IPS-NIHi7 (cell line): ENCODE results near the gene STRN.
"Not testable (repeated sequence)": the region's sequence is repeated elsewhere in the genome, so short reads cannot be mapped to it uniquely, and the experiment has no call there.

Source experiments
- DNase-seq: peaks from one replicate; pipeline ENCODE4 v3.0.0; 2012; ENCODE audit warnings: mixed read lengths; ENCODE audit errors: extremely low spot score

STRN gene

DNA sequence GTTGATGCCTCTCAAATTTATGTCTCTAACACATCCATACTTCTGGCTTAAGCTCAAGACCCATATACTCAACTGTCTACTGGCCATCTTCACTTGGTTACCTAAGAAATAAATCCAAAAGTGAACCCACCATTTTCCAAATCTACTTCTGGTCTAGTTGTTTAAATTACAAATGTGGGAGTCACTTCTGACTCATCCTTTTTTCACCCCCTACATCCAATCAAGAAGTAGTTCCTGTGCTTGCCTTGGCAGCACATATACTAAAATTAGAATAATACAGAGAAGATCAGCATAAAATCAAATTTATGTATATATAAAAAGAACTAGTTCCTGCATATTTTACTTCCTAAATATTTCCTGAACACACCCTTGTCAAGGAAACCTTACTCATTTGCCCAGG is 53.6 kb downstream of the STRN start:
- DNase-seq: no peak

- DNase-seq: no peak
These were observed 55.3 kb downstream of the STRN start for GRCh38 chr2:36911012-36911411.

DNA sequence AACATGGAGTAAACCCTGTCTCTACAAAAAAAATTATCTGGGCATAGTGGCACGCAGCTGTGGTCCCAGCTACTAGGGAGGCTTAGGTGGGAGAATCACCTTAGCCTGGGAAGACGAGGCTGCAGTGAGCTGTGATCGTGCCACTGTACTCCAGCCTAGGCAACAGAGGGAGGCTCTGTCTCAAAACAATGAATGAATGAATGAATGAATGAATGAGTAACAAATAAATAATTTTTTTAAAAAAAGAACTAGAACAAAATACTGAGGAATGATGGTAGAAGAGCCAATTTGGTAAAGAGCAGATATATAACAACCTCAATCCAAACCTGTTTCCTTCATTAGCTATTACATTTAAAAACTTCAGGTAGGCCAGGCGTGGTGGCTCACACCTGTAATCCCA is 60.1 kb downstream of the STRN start:
- DNase-seq: no peak

GRCh38 chr2:36904636-36905035 is 61.7 kb downstream of the STRN start:
- DNase-seq: no peak

GRCh38 chr2:36902385-36903120 is 63.8 kb downstream of the STRN start:
- DNase-seq: no peak

GRCh38 chr2:36892805-36893204 is 73.5 kb downstream of the STRN start:
- DNase-seq: no peak

GRCh38 chr2:36889795-36890194 is 76.5 kb downstream of the STRN start:
- no peak for DNase-seq

GRCh38 chr2:36887095-36887494 is 79.2 kb downstream of the STRN start:
- DNase-seq: not testable (repeated sequence)

- DNase-seq: no peak
These were observed 79.7 kb downstream of the STRN start for GRCh38 chr2:36886664-36887063.

DNA sequence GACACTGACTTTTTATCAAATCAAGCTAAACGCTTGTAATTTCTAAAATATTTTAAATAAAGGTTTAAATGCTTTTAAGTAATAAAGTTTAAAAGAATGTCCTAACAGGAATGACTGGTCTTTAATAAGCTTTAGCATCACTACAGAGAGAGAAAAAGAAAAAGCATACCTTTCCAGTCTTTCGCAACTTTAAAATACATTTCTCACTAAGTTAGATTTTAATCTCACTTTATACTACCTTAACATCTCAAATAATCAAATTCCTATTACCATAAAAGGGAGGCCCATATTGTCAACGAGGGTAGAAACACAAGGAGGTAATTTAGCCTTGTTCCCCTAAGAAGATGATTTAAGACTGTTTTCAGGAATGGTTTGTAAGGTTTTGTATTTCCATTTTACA is 80.7 kb downstream of the STRN start:
- DNase-seq: no peak

DNA sequence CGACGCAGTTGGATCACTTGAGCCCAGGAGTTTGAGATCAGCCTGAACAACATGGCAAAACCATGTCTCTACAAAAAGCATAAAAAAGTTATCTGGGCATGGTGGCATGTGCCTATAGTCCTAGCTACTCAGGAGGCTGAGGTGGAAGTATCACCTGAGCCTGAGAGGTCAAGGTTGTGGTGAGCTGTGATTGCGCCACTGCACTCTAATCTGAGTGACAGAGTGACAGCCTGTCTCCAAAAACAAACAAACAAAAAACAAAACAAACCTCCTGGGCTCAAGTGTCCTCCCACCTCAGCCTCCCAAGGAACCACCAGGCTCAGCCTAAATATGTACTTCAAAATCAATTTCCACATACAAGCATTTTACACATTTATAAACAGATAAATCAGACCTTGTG is 83.8 kb downstream of the STRN start:
- no peak for DNase-seq

DNA sequence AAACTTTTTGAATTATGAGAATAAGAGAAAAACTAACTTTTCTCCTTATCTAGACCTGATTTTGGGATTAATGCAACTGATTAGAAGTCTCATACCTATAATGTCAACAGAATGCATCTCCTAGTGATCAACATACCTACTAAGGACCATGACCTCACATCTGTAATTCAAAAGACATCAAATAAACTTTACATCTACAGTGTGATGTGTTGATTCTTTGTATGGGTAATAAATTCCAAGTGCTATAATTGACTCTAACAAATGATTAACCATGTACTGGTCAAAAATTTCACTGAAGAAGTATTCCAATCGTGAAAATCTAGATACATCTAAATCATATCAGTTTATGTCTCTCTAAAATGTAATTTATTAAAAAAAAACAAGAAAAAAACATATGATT is 84.5 kb downstream of the STRN start:
- no peak for DNase-seq

DNA sequence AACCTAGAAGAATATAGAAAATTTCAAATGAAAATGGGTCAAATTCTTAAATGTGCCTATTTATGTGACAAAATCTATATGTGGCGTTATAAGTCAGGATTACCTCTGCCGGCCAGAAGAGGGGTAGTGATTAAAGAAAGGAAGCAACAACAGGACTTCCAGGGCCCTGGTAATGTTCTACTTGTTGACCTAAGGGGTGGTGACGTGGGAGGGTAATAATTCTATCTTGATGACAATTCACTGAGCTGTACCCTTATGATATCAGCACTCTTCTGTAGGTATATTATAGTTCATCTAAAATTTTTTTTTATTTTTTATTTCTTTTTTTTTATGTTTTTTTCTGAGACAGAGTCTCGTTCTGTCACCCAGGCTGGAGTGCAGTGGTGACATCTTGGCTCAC is 87.9 kb downstream of the STRN start:
- DNase-seq: no peak

DNA sequence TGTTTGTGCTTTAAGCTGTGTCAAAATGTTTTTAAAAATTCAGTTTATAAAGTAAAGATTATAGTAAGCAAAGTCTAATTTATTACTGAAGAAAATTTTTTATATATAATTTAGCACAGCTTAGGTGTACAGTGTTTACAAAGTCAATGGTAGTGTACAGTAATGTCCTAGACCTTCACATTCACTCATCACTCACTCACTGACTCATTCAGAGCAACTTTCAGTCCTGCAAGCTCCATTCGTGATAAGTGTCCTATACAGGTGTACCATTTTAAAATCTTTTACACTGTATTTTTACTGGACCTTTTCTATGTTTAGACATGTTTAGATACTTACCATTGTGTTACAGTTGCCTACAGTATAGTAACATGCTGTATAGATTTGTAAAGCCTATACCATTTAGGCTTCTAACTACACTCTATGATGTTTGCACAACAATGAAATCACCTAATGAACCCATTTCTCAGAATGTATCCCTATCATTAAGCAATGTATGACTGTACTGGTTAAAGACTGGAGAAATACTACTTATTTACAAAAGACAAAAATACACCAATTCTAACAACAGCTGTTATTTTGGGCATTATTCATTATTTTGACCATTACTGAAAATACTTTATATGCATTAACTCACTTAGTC is 95.1 kb downstream of the STRN start:
- DNase-seq: no peak

DNA sequence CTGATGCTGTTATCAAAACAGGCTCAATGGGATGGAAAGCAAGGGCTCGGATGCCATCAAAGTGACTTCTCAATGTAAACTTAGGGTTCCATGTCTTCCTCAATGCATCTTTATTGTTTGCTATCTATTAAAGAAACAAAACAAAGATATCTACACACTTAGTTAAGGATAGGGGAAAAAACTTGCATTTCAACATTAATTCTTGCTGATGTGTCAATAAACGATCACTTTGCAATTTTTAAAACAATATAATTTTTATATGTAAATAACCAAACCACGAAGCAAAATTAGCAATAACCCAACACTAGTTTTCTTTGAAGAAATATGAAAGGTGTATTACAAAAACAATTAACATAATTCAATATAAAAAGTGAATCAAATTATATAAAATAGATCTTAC is 96.7 kb downstream of the STRN start:
- no peak for DNase-seq

DNA sequence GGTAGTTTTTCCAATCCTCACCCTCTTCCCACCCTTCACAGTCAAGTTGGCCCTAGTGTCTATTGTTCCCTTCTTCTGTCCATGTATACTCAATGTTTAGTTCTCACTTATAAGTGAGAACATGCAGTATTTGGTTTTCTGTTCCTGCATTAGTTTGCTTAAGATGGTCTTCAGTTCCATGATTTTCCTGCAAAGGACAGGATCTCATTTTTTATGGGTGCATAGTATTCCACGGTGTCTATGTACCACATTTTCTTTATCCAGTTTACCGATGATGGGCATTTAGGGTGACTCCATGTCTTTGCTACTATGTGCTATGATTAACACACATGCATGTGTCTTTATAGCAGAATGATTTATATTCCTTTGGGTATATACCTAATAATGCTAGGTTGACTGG is 104.4 kb downstream of the STRN start:
- DNase-seq: no peak

- DNase-seq: no peak
These were observed 107.0 kb downstream of the STRN start for GRCh38 chr2:36859366-36859792.

DNA sequence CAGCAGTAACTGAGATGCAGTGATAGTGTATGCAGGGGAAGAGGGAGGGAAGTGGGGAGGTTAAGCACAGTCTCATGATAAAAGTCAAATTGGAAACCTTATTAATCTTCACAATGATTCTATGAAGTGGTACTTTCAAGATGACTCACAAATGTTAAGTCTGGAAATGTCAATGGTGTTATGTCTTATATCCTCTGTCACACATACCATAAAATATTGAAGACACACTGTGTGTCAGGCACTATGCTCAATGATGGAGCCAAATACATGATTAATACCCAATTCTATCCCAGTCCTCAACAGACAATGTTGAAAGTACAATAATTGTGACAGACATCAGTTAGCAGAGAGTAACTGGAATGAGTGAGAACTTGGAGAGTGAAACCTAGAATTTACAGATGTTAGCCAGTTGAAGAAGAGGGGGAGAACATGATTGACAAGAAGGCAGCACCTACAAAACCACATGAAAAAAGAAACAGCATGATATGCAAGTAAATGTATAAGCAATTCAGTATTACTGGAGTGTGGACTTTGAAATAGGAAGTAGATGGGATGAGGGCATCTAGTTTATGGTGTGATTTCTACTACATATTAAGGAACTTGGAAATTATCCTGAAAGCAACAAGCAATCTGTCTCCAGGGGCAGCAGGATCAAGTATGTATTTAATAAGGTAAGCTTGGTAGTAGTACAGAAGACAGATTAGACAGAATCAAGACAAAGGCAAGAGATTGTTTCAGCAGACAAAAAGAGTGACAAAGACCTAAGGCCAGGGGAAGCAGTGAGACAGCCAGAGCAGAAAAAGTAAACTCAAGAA is 107.6 kb downstream of the STRN start:
- no peak for DNase-seq

DNA sequence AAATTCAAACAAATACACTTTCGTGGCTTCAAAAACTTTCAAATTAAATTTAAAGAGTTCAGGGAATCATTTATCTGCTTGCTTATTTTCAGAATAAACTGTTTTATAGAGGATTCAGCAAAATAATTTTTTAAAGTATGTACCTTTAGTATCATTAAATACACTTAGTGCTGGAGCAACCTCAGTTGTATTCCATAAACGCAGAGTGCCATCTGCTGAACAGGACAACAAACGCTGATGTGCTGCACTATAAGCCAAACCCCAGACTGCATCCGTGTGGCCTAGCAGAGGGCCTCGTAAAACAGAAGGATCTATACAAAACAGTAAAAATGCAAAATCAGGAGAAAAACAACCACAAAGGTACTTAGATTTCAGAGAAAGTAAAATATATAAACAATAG is 108.6 kb downstream of the STRN start:
- no peak for DNase-seq

DNA sequence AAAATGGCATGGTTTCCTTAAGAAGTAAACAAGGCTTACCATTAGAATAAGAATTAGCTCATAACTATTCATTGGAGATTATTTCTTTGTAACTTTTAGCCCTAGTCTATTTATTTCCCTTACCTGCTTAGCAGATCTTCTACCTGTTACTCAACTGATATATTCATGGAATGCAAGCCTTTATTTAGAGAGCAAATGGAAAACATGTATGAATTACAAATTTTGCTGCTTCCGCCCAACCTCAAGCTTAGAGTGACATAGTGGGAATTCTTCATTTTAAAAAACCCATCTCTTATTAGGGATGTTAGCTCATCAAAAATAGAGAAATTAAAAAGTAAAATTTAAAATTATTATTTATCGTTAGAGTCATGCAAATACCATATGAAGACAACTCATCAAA is 110.9 kb downstream of the STRN start:
- DNase-seq: no peak

GRCh38 chr2:36854241-36854640 is 112.1 kb downstream of the STRN start:
- no peak for DNase-seq

DNA sequence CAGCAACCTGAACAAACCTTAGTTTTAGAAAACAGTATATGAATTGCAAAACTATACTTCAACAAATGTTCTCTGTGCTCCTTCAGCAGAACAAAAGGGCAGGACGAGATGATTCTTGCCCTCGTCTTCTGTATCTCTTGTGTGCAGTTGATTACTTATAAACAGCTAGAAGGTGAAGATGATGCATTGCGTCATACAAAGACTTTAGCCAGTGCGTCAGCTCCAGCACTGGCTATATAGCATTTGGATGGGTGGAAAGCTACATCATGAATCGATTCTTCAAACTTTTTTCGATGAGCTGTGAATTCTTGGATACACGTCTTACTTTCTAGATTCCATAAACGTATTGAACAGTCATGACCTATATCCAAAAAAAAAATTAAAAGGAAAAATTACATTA is 117.1 kb downstream of the STRN start:
- no peak for DNase-seq

DNA sequence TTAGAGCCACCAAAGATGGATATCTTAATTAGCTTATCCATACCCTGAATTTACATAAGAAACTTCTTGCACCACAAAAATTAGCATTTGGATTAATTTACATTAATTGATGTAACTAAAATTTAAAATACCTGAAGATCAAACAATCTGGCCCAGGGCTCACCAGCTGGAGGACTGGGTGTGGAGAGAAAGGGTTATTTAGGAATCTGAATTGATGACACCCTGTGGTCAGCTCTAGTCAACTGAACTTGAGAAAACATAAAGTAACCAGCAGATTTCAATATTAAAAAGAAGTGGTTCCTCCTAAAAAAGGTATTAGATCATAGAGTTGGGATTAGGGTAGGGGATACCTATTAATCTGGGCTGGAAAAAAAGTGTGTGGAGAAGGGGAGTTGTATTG is 122.5 kb downstream of the STRN start:
- no peak for DNase-seq
